H1 (cell line): ENCODE measurements around the gene NRP2. TPM values are rescaled to one million over a fixed set of nuclear protein-coding genes. Genes with fewer than 3 reads are reported as not detected.

ENCODE experiments used
- CTCF ChIA-PET: fragments of 300-600 bp; sonication (Branson Sonifier 250); formaldehyde crosslinking; loops from one replicate; lab custom pipeline; 2021; ENCODE audit not compliant: partially characterized antibody; lab: Charles Lee
- POLR2A ChIA-PET: fragments of 300-600 bp; sonication (Branson Sonifier 250); formaldehyde crosslinking; loops from one replicate; lab custom pipeline; 2021; ENCODE audit warnings: inconsistent platforms; ENCODE audit not compliant: partially characterized antibody; lab: Charles Lee
- DNase-seq, 2 experiments: peaks; one replicate each; pipeline versions ENCODE4 v3.0.0 to v3.0.0-alpha.2; 2010 to 2022; ENCODE audit warnings: low spot score in 2 of 2, low read depth in 1 of 2, mixed read lengths in 1 of 2
- FAIRE-seq: peaks from 2 replicates; lab custom pipeline; 2011; peaks lifted over from hg19 to GRCh38; lab: Jason Lieb, UNC
- H2AFZ ChIP-seq: 2 replicates; pipeline ENCODE4 v1.8.1; 2012; ENCODE audit warnings: low read length, inconsistent platforms
- H2AK5ac ChIP-seq: 2 replicates; pipeline ENCODE4 v1.6.1; 2013; ENCODE audit warnings: low read depth, low read length
- H2BK120ac ChIP-seq: replicated peaks from 2 replicates; pipeline ENCODE3; 2013; ENCODE audit warnings: low read depth, low read length, inconsistent platforms
- H2BK12ac ChIP-seq: 2 replicates; pipeline ENCODE4 v1.6.1; 2013; ENCODE audit warnings: low read depth, low read length
- H2BK15ac ChIP-seq: 2 replicates; pipeline ENCODE4 v1.6.1; 2013; ENCODE audit warnings: low read length
- H2BK20ac ChIP-seq: 2 replicates; pipeline ENCODE4 v1.6.1; 2013; ENCODE audit warnings: low read length
- H2BK5ac ChIP-seq: 2 replicates; pipeline ENCODE4 v1.6.1; 2013; ENCODE audit warnings: low read depth, low read length
- H3K14ac ChIP-seq: 2 replicates; pipeline ENCODE4 v1.6.1; 2013; ENCODE audit warnings: inconsistent platforms; ENCODE audit not compliant: insufficient read length
- H3K18ac ChIP-seq: 2 replicates; pipeline ENCODE4 v1.6.1; 2013; ENCODE audit warnings: low read length; ENCODE audit errors: extremely low read depth
- H3K23ac ChIP-seq: 2 replicates; pipeline ENCODE4 v1.6.1; 2013; ENCODE audit warnings: inconsistent platforms; ENCODE audit not compliant: insufficient read length
- H3K23me2 ChIP-seq: 2 replicates; pipeline ENCODE4 v1.6.1; 2013; ENCODE audit warnings: low read depth, low read length
- H3K27ac ChIP-seq: 2 replicates; pipeline ENCODE4 v1.6.1; 2011; ENCODE audit warnings: low read depth, low read length, inconsistent platforms
- H3K27me3 ChIP-seq, 4 experiments: replicated peaks in 1 of 4; 1 replicate in 1 of 4; 2 replicates in 3 of 4; pipeline versions ENCODE4 v1.6.1 to v1.8.1; 2011 to 2013; ENCODE audit warnings: low read length in 3 of 4, mild to moderate bottlenecking in 3 of 4, inconsistent platforms in 2 of 4, mixed read lengths in 2 of 4, moderate library complexity in 1 of 4; ENCODE audit not compliant: control insufficient read depth in 3 of 4, insufficient read depth in 3 of 4; ENCODE audit errors: extremely low read depth in 1 of 4
- H3K36me3 ChIP-seq, 4 experiments: 2 replicates each; pipeline versions ENCODE4 v1.6.1 to v1.8.1; 2011 to 2013; ENCODE audit warnings: mild to moderate bottlenecking in 4 of 4, low read length in 3 of 4, moderate library complexity in 2 of 4, control low read depth in 1 of 4, inconsistent platforms in 1 of 4; ENCODE audit not compliant: insufficient read depth in 4 of 4, control insufficient read depth in 2 of 4
- H3K4ac ChIP-seq: replicated peaks from 2 replicates; pipeline ENCODE3; 2013; ENCODE audit warnings: low read length, low read depth, mixed read lengths, inconsistent platforms; ENCODE audit not compliant: insufficient read length
- H3K4me1 ChIP-seq, 4 experiments: replicated peaks in 1 of 4; 1 replicate in 1 of 4; 2 replicates in 3 of 4; pipeline versions ENCODE4 v1.6.1 to v1.8.1; 2011 to 2013; ENCODE audit warnings: low read length in 3 of 4, inconsistent platforms in 2 of 4, mixed read lengths in 1 of 4; ENCODE audit not compliant: insufficient read depth in 4 of 4, control insufficient read depth in 3 of 4
- H3K4me2 ChIP-seq, 2 experiments: 2 replicates each; pipeline versions ENCODE4 v1.6.1 to v1.8.1; 2011 to 2013; ENCODE audit warnings: low read depth in 2 of 2, low read length in 2 of 2, control low read depth in 1 of 2, inconsistent platforms in 1 of 2, mild to moderate bottlenecking in 1 of 2; ENCODE audit not compliant: insufficient read depth in 1 of 2
- H3K4me3 ChIP-seq, 4 experiments: fragments of 200-600, 300-600 bp in 1 of 4; sonication (generic), shearing (Covaris generic), sonication (Bioruptor Twin) in 1 of 4; 2 replicates each; pipeline versions ENCODE4 v1.5.1 to v1.8.1; 2011 to 2016; ENCODE audit warnings: low read length in 4 of 4, low read depth in 3 of 4, control low read depth in 2 of 4, inconsistent platforms in 2 of 4, mild to moderate bottlenecking in 2 of 4, mixed read lengths in 1 of 4, moderate library complexity in 1 of 4; ENCODE audit not compliant: insufficient read depth in 2 of 4; ENCODE audit errors: extremely low read depth in 1 of 4
- H3K56ac ChIP-seq: replicated peaks from 2 replicates; pipeline ENCODE3; 2013; ENCODE audit warnings: low read depth, mild to moderate bottlenecking, mixed read lengths, low read length, inconsistent platforms; ENCODE audit not compliant: insufficient read length
- H3K79me1 ChIP-seq: 2 replicates; pipeline ENCODE4 v1.6.1; 2013; ENCODE audit warnings: low read depth, low read length, control low read depth
- H3K79me2 ChIP-seq, 2 experiments: 2 replicates each; pipeline versions ENCODE4 v1.6.1 to v1.8.1; 2012 to 2013; ENCODE audit warnings: low read length in 2 of 2, mild to moderate bottlenecking in 2 of 2, inconsistent platforms in 1 of 2; ENCODE audit not compliant: insufficient read depth in 2 of 2, control insufficient read depth in 1 of 2
- H3K9ac ChIP-seq, 4 experiments: replicated peaks in 1 of 4; 1 replicate in 1 of 4; 2 replicates in 3 of 4; pipeline versions ENCODE4 v1.6.1 to v1.8.1; 2011 to 2013; ENCODE audit warnings: low read depth in 3 of 4, low read length in 3 of 4, control low read depth in 2 of 4, mild to moderate bottlenecking in 2 of 4, moderate library complexity in 2 of 4, inconsistent platforms in 1 of 4; ENCODE audit errors: extremely low read depth in 1 of 4
- H3K9me3 ChIP-seq, 2 experiments: 2 replicates each; pipeline versions ENCODE4 v1.6.1 to v1.8.1; 2012 to 2013; ENCODE audit warnings: mild to moderate bottlenecking in 2 of 2, moderate library complexity in 2 of 2, control low read depth in 1 of 2, inconsistent platforms in 1 of 2, low read depth in 1 of 2, low read length in 1 of 2, mixed read lengths in 1 of 2; ENCODE audit not compliant: insufficient read depth in 2 of 2
- H4K20me1 ChIP-seq, 2 experiments: replicated peaks in 1 of 2; 2 replicates each; pipeline versions ENCODE3 to v1.8.1; 2011 to 2013; ENCODE audit warnings: inconsistent platforms in 2 of 2, low read length in 2 of 2, mild to moderate bottlenecking in 1 of 2; ENCODE audit not compliant: insufficient read depth in 2 of 2, control insufficient read depth in 1 of 2
- H4K5ac ChIP-seq: 2 replicates; pipeline ENCODE4 v1.6.1; 2013; ENCODE audit warnings: low read length, low read depth, mixed read lengths, inconsistent platforms; ENCODE audit not compliant: insufficient read length
- H4K8ac ChIP-seq: 2 replicates; pipeline ENCODE4 v1.8.0; 2013; ENCODE audit warnings: mild to moderate bottlenecking, moderate library complexity, low read length, inconsistent platforms; ENCODE audit not compliant: insufficient read depth; ENCODE audit errors: extremely low read depth
- H4K91ac ChIP-seq: replicated peaks from 2 replicates; pipeline ENCODE3; 2013; ENCODE audit warnings: low read length, mixed read lengths, inconsistent platforms; ENCODE audit not compliant: insufficient read length
- ATF3 ChIP-seq: IDR thresholded peaks from 2 replicates; pipeline ENCODE4 v1.6.1; 2011; ENCODE audit warnings: low read depth, mild to moderate bottlenecking, low read length; ENCODE audit not compliant: insufficient read depth
- BACH1 ChIP-seq: IDR thresholded peaks from 2 replicates; pipeline ENCODE4 v1.6.1; 2012; ENCODE audit warnings: low read length, improper control_type of control experiment
- CBX5 ChIP-seq: fragments of 300-800, 300-1000 bp; sonication (generic); IDR thresholded peaks from 2 replicates; pipeline ENCODE4 v1.7.1; 2016; ENCODE audit warnings: antibody characterized with exemption, low read length, low read depth
- GTF2F1 ChIP-seq: IDR thresholded peaks from 2 replicates; pipeline ENCODE4 v1.6.1; 2012; ENCODE audit warnings: low read depth, low read length, improper control_type of control experiment, borderline replicate concordance
- MAFK ChIP-seq: IDR thresholded peaks from 2 replicates; pipeline ENCODE4 v1.6.1; 2012; ENCODE audit warnings: low read depth, mild to moderate bottlenecking, improper control_type of control experiment, low read length
- POLR2A ChIP-seq, 2 experiments: IDR thresholded peaks; 1 replicate in 1 of 2; 2 replicates in 1 of 2; pipeline ENCODE4 v1.6.1; 2011; ENCODE audit warnings: low read depth in 2 of 2, low read length in 2 of 2, mild to moderate bottlenecking in 2 of 2; ENCODE audit errors: control extremely low read depth in 1 of 2
- RFX5 ChIP-seq: IDR thresholded peaks from 2 replicates; pipeline ENCODE4 v1.6.1; 2011; ENCODE audit warnings: low read depth, low read length, improper control_type of control experiment, borderline replicate concordance
- WGBS, 2 experiments: shearing (Covaris generic) in 1 of 2; methylation state at CpG; one replicate each; pipeline versions ENCODE4 v1.1.6 to v1.1.7; 2013 to 2015; ENCODE audit warnings: low lambda C conversion rate in 2 of 2, mixed read lengths in 2 of 2, inconsistent platforms in 1 of 2, low coverage in 1 of 2, missing lambda C conversion rate in 1 of 2; ENCODE audit not compliant: insufficient replicate concordance in 2 of 2, insufficient coverage in 1 of 2, insufficient read length in 1 of 2; ENCODE audit errors: extremely low coverage in 1 of 2, missing lambda C conversion rate in 1 of 2; 5-methylcytosine and 5-hydroxymethylcytosine counted together
- polyA plus RNA-seq, 7 experiments: library from polyadenylated mRNA; depleted of rRNA in 3 of 7; stranded (reverse) in 5 of 7; unstranded in 2 of 7; fragments of >200 nt in 5 of 7; fragments of 200-250 nt in 2 of 7; gene quantifications; 1 replicate in 5 of 7; 2 replicates in 1 of 7; 4 replicates in 1 of 7; pipeline versions ENCODE4 v1.2.1 to v1.2.3, GENCODE V29; 2011 to 2013; ENCODE audit warnings: missing spikeins in 2 of 7, mixed read lengths in 2 of 7
- total RNA-seq: library from RNA; stranded (reverse); fragmentation: NEBNext Ultra II Directional; extraction: Animal tissue kit (Norgen Biotek cat#: 25700); gene quantifications from 2 replicates; pipeline ENCODE4 v1.2.1, GENCODE V29; 2021

Gene NRP2
- total and polyA plus RNA-seq, 2 of the 8 experiments (the other 6 are each of a cell fraction or from before 2014, with no cell fraction given), result 32.0 to 37.8 TPM

DNA sequence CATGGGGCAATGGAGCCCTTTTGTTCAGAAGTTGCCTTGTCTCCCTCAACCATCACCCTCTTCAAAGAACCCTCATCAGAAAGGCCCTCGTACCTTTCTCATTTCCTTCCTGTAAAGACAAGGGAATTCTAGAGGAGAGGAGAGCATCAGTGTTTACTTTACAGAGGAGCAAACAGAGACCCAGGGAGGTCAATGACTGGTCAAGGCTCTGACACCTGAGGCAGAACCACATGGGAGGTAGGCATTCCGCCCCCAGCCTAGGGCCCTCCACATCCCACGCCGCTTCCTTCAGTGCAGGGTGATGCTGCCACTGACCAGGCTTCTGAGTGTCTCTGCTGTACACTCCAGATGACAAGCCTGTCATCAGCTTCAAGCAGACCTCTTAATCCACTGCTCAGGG, 104.7 kb downstream of the NRP2 start:
- Histone ChIP-seq H4K8ac (no peak overlapping the region), H4K5ac (no peak overlapping the region), H3K9ac (no peak overlapping the region), H3K9me3 (no peaks in the 10 kb centered on the region), H3K27ac (no peak overlapping the region), H3K4me3 (no peak overlapping the region), H3K18ac (no peak overlapping the region), H3K4me1 (no peaks in the 10 kb centered on the region), H2BK5ac (no peak overlapping the region), H2AK5ac (no peak overlapping the region), H3K79me1 (no peaks in the 10 kb centered on the region), H3K23ac (no peak overlapping the region), H4K91ac (no peak overlapping the region), H3K79me2 (no peaks in the 10 kb centered on the region), H2BK120ac (no peak overlapping the region), H3K36me3 (no peaks in the 10 kb centered on the region), H2AFZ (no peak overlapping the region), H4K20me1 (no peaks in the 10 kb centered on the region), H3K14ac (no peak overlapping the region), H3K4ac (no peak overlapping the region), H3K56ac (no peak overlapping the region), H3K27me3 (no peaks in the 10 kb centered on the region), H2BK12ac (no peak overlapping the region), H2BK15ac (no peak overlapping the region), H3K4me2 (no peak overlapping the region), H3K23me2 (peaks cover 2% of the 10 kb centered on the region; the same call in 1 of the 2 replicates), H2BK20ac (no peak overlapping the region)
- 93% methylated on average over 4 of the region's 4 CpGs; no CpG with 5 or more reads in 1 of the 2 experiments for WGBS, 2 experiments
- POLR2A ChIA-PET, result no interaction called here
- FAIRE-seq (no peak), DNase-seq (no peak)
- CTCF ChIA-PET, result interaction anchor here (0.9 kb wide), 1 partner anchor 12 kb away, joined by 3 read pairs; no protein-coding TSS in a partner anchor
- TF ChIP-seq RFX5, result no peak
- no peak for TF ChIP-seq POLR2A (IDR thresholded peaks at IDR 0.05; ENCODE audit: control extremely low read depth in 1 of 2, low read depth in 2 of 2, low read length in 2 of 2)
- no peak for TF ChIP-seq BACH1
- no peak for TF ChIP-seq MAFK
- TF ChIP-seq GTF2F1, result no peak
- TF ChIP-seq ATF3, result no peak
- no peak for TF ChIP-seq CBX5
